HCT116 (cell line): ENCODE data around the gene TNNC2. TPM values are rescaled to one million over a fixed set of nuclear protein-coding genes. Genes with fewer than 3 reads are reported as not detected.

Experiments used
- ATAC-seq: fragments of 200-7000 bp; cut with Tn5 transposase; 2 replicates; pipeline ENCODE4 v1.9.1; 2020; ENCODE audit warnings: mild to moderate bottlenecking, moderate library complexity
- BruUV-seq: library from RNA; stranded (reverse); fragments of 400-500 nt; replicated peaks from 2 replicates; lab custom pipeline; 2021; lab: Mats Ljungman, UMichigan
- CTCF ChIA-PET: fragments of 300-600 bp; sonication (Branson Sonifier 250); formaldehyde crosslinking; loops from one replicate; lab custom pipeline; 2021; ENCODE audit warnings: antibody characterized with exemption; lab: Charles Lee
- POLR2A ChIA-PET: fragments of 300-600, 350-600 bp; sonication (Branson Sonifier 250); formaldehyde crosslinking; loops from one replicate; lab custom pipeline; 2021; ENCODE audit warnings: antibody characterized with exemption; lab: Charles Lee
- RAD21 ChIA-PET, 2 experiments: fragments of 300-600 bp; sonication (Branson Sonifier 250); formaldehyde crosslinking; loops; one replicate each; lab custom pipeline; 2023; ENCODE audit warnings: low total read pairs in 2 of 2; ENCODE audit not compliant: uncharacterized antibody in 2 of 2, unreplicated experiment in 2 of 2, low non-redundant PET in 1 of 2; lab: Charles Lee
- DNase-seq: peaks from one replicate; pipeline ENCODE4 v3.0.0-alpha.2; 2010; ENCODE audit warnings: low read depth, low spot score
- H2AFZ ChIP-seq: fragments of 200-600 bp; shearing (Covaris generic), sonication (generic); 2 replicates; pipeline ENCODE4 v1.6.1; 2017; ENCODE audit warnings: low read depth, mixed run types, mixed read lengths, antibody characterized with exemption, low read length; ENCODE audit not compliant: poor library complexity, severe bottlenecking
- H3K27ac ChIP-seq: 2 replicates; pipeline ENCODE4 v1.5.1; 2012; ENCODE audit warnings: low read depth, low read length
- H3K27me3 ChIP-seq: fragments of 200-600 bp; sonication (generic); 2 replicates; pipeline ENCODE4 v1.6.1; 2016; ENCODE audit warnings: mixed run types, low read length, mixed read lengths; ENCODE audit not compliant: insufficient read depth
- H3K36me3 ChIP-seq, 2 experiments: fragments of 200-500 bp in 1 of 2; fragments of 200-600 bp in 1 of 2; sonication (Bioruptor generic) in 1 of 2; sonication (generic) in 1 of 2; 2 replicates each; pipeline versions ENCODE4 v1.5.1 to v1.6.1; 2014 to 2016; ENCODE audit warnings: low read length in 2 of 2, inconsistent platforms in 1 of 2, mixed read lengths in 1 of 2, mixed run types in 1 of 2; ENCODE audit not compliant: insufficient read depth in 2 of 2, control insufficient read depth in 1 of 2
- H3K4me1 ChIP-seq, 2 experiments: fragments of 200-600 bp in 1 of 2; sonication (generic) in 1 of 2; 2 replicates each; pipeline versions ENCODE4 v1.5.1 to v1.6.1; 2012 to 2017; ENCODE audit warnings: low read length in 2 of 2, inconsistent platforms in 1 of 2, mild to moderate bottlenecking in 1 of 2, mixed read lengths in 1 of 2, mixed run types in 1 of 2, moderate library complexity in 1 of 2; ENCODE audit not compliant: insufficient read depth in 2 of 2, control insufficient read depth in 1 of 2
- H3K4me2 ChIP-seq: fragments of 200-600 bp; sonication (generic); 2 replicates; pipeline ENCODE4 v1.6.1; 2017; ENCODE audit warnings: mixed run types, low read length, mixed read lengths
- H3K4me3 ChIP-seq, 2 experiments: fragments of 200-600 bp in 1 of 2; sonication (generic) in 1 of 2; replicated peaks in 1 of 2; 2 replicates each; pipeline ENCODE4 v1.5.1; 2011 to 2016; ENCODE audit warnings: low read length in 2 of 2, control low read depth in 1 of 2, low read depth in 1 of 2, mild to moderate bottlenecking in 1 of 2, mixed read lengths in 1 of 2, mixed run types in 1 of 2
- H3K79me2 ChIP-seq: fragments of 200-600 bp; sonication (generic); 2 replicates; pipeline ENCODE4 v1.6.1; 2017; ENCODE audit warnings: mild to moderate bottlenecking, mixed run types, low read length, moderate library complexity, mixed read lengths; ENCODE audit not compliant: insufficient read depth
- H3K9ac ChIP-seq: fragments of 200-600 bp; sonication (generic); 2 replicates; pipeline ENCODE4 v1.6.1; 2016; ENCODE audit warnings: low read length, mixed read lengths
- H3K9me2 ChIP-seq: fragments of 200-600 bp; sonication (generic), shearing (Covaris generic); 2 replicates; pipeline ENCODE4 v1.6.1; 2017; ENCODE audit warnings: mixed run types, mild to moderate bottlenecking, moderate library complexity; ENCODE audit not compliant: insufficient read depth
- H3K9me3 ChIP-seq, 2 experiments: fragments of 200-500 bp in 1 of 2; fragments of 200-600 bp in 1 of 2; sonication (Bioruptor generic) in 1 of 2; sonication (generic) in 1 of 2; 2 replicates each; pipeline ENCODE4 v1.6.1; 2014 to 2017; ENCODE audit warnings: low read length in 2 of 2, mixed read lengths in 2 of 2, inconsistent platforms in 1 of 2, low read depth in 1 of 2, mild to moderate bottlenecking in 1 of 2, mixed run types in 1 of 2, moderate library complexity in 1 of 2; ENCODE audit not compliant: control insufficient read depth in 1 of 2, insufficient read depth in 1 of 2
- H4K20me1 ChIP-seq: fragments of 200-600 bp; sonication (generic), shearing (Covaris generic); 2 replicates; pipeline ENCODE4 v1.6.1; 2017; ENCODE audit warnings: mixed run types, mild to moderate bottlenecking, moderate library complexity; ENCODE audit not compliant: insufficient read depth
- ATF3 ChIP-seq: IDR thresholded peaks from 2 replicates; pipeline ENCODE4 v1.6.1; 2012
- CBX3 ChIP-seq: IDR thresholded peaks from 2 replicates; pipeline ENCODE4 v1.6.1; 2012; ENCODE audit warnings: low read depth
- CEBPB ChIP-seq: IDR thresholded peaks from 2 replicates; pipeline ENCODE4 v1.6.1; 2012; ENCODE audit warnings: low read depth
- ELF1 ChIP-seq: IDR thresholded peaks from 2 replicates; pipeline ENCODE4 v1.6.1; 2012; ENCODE audit warnings: low read depth, borderline replicate concordance
- POLR2A ChIP-seq: IDR thresholded peaks from 2 replicates; pipeline ENCODE4 v1.7.0; 2011; ENCODE audit warnings: borderline replicate concordance; ENCODE audit not compliant: insufficient read depth, insufficient read length; ENCODE audit errors: extremely low read depth
- RAD21 ChIP-seq: IDR thresholded peaks from 2 replicates; pipeline ENCODE4 v1.6.1; 2012; ENCODE audit warnings: low read depth, mild to moderate bottlenecking
- ZBTB33 ChIP-seq: IDR thresholded peaks from 2 replicates; pipeline ENCODE4 v1.6.1; 2011; ENCODE audit warnings: mild to moderate bottlenecking, low read length, moderate library complexity; ENCODE audit not compliant: insufficient replicate concordance; ENCODE audit errors: extremely low read depth
- intact Hi-C: fragments of 100-400 bp; cut with micrococcal nuclease; formaldehyde crosslinking; loops from 2 replicates; pipeline ENCODE4 v1.10.0; 2022
- total RNA-seq: library from RNA; stranded (reverse); gene quantifications from one replicate; pipeline ENCODE4 v1.2.1, GENCODE V29; 2021; ENCODE audit not compliant: unreplicated experiment

TNNC2 gene
- total RNA-seq, 1 experiment from 2014 or later: not detected

- RAD21 ChIA-PET: no interaction called here
- H3K27ac ChIP-seq: no peak overlapping the region
These were observed 32.8 kb upstream of the TNNC2 start for GRCh38 chr20:45859916-45860315.

More at GRCh38 chr20:45859916-45860315, 32.8 kb upstream of the TNNC2 start:
- no TSS peak for BruUV-seq
- TF ChIP-seq CEBPB (no peak), RAD21 (no peak), ATF3 (no peak), ELF1 (no peak), POLR2A (no peak), ZBTB33 (no peak), CBX3 (no peak)
- TF ChIP-seq, all 23 proteins: peak for 0
- Histone ChIP-seq H3K9me2 (no peaks in the 10 kb centered on the region), H3K4me3 (no peak overlapping the region), H3K9me3 (no peaks in the 10 kb centered on the region), H3K79me2 (0 out of 2 replicates have a peak, but pooled peaks cover 12% of the 10 kb centered on the region), H3K9ac (no peak overlapping the region), H4K20me1 (no peaks in the 10 kb centered on the region), H3K27me3 (no peaks in the 10 kb centered on the region), H3K36me3 (no peaks in the 10 kb centered on the region), H2AFZ (no peak overlapping the region), H3K4me1 (peaks cover 15 to 36% of the 10 kb centered on the region in 2 experiments), H3K4me2 (peak overlapping the region; percentile 50; the same call in 1 of the 2 replicates)
- ATAC-seq (no peak), DNase-seq (no peak)
- POLR2A ChIA-PET: no interaction called here
- CTCF ChIA-PET: no interaction called here
- intact Hi-C loops: no loop called here
